Neuronal stem cell (in vitro differentiated cells): ENCODE data around the gene ATOH8.
A peak's percentile ranks its signal among the peaks of the same experiment; 100 is the strongest.

Source experiments
- DNase-seq: peaks from one replicate; pipeline ENCODE4 v3.0.0-alpha.2; 2013; ENCODE audit warnings: low spot score
- H2AFZ ChIP-seq: one replicate; pipeline ENCODE4 v1.6.1; 2013; ENCODE audit warnings: mild to moderate bottlenecking, low read length, inconsistent platforms
- H2AK5ac ChIP-seq: 2 replicates; pipeline ENCODE4 v1.6.1; 2013; ENCODE audit warnings: low read depth, mild to moderate bottlenecking, inconsistent platforms, low read length, moderate library complexity, mixed read lengths
- H2BK120ac ChIP-seq: 2 replicates; pipeline ENCODE4 v1.6.1; 2013; ENCODE audit warnings: low read depth, mild to moderate bottlenecking, inconsistent platforms, low read length, moderate library complexity, mixed read lengths
- H2BK12ac ChIP-seq: one replicate; pipeline ENCODE4 v1.6.1; 2013; ENCODE audit warnings: low read length, inconsistent platforms
- H2BK15ac ChIP-seq: 2 replicates; pipeline ENCODE4 v1.6.1; 2013; ENCODE audit warnings: mild to moderate bottlenecking, low read length, inconsistent platforms, mixed read lengths
- H2BK5ac ChIP-seq: one replicate; pipeline ENCODE4 v1.6.1; 2013; ENCODE audit warnings: inconsistent platforms, mild to moderate bottlenecking, low read length, moderate library complexity
- H3K14ac ChIP-seq: one replicate; pipeline ENCODE4 v1.6.1; 2013; ENCODE audit warnings: low read length, inconsistent platforms
- H3K18ac ChIP-seq: 2 replicates; pipeline ENCODE4 v1.6.1; 2013; ENCODE audit warnings: low read length, inconsistent platforms
- H3K23ac ChIP-seq: 2 replicates; pipeline ENCODE4 v1.6.1; 2013; ENCODE audit warnings: low read depth, mild to moderate bottlenecking, mixed read lengths, low read length, inconsistent platforms; ENCODE audit not compliant: poor library complexity
- H3K27ac ChIP-seq: replicated peaks from 3 replicates; pipeline ENCODE4 v1.5.1; 2013; ENCODE audit warnings: low read length, inconsistent platforms
- H3K27me3 ChIP-seq, 3 experiments: 2 replicates each; pipeline ENCODE4 v1.6.1; 2013; ENCODE audit warnings: low read length in 3 of 3, mild to moderate bottlenecking in 2 of 3, inconsistent platforms in 1 of 3, low read depth in 1 of 3, mixed read lengths in 1 of 3, moderate library complexity in 1 of 3; ENCODE audit not compliant: control insufficient read depth in 3 of 3, insufficient read depth in 3 of 3
- H3K36me3 ChIP-seq, 2 donors: replicated peaks in 1 of 2; 2 replicates each; pipeline ENCODE4 v1.6.1; 2013; ENCODE audit warnings: low read length in 2 of 2; ENCODE audit not compliant: control insufficient read depth in 2 of 2, insufficient read depth in 2 of 2
- H3K4ac ChIP-seq: 2 replicates; pipeline ENCODE4 v1.6.1; 2013; ENCODE audit warnings: inconsistent platforms, mild to moderate bottlenecking, low read length, moderate library complexity
- H3K4me1 ChIP-seq, 2 donors: 1 replicate in 1 of 2; 2 replicates in 1 of 2; pipeline ENCODE4 v1.6.1; 2013; ENCODE audit warnings: low read length in 2 of 2, low read depth in 1 of 2; ENCODE audit not compliant: control insufficient read depth in 2 of 2, insufficient read depth in 1 of 2
- H3K4me2 ChIP-seq: one replicate; pipeline ENCODE4 v1.6.1; 2013; ENCODE audit warnings: mild to moderate bottlenecking, low read length, inconsistent platforms; ENCODE audit not compliant: insufficient read depth, poor library complexity, severe bottlenecking
- H3K4me3 ChIP-seq, 2 donors: 2 replicates each; pipeline ENCODE4 v1.5.1; 2013; ENCODE audit warnings: low read length in 2 of 2, mild to moderate bottlenecking in 2 of 2, inconsistent platforms in 1 of 2, moderate library complexity in 1 of 2
- H3K79me1 ChIP-seq: one replicate; pipeline ENCODE4 v1.6.1; 2013; ENCODE audit warnings: low read depth, mild to moderate bottlenecking, inconsistent platforms, low read length, moderate library complexity
- H3K9ac ChIP-seq: one replicate; pipeline ENCODE4 v1.6.1; 2013; ENCODE audit warnings: mild to moderate bottlenecking, low read depth, low read length, inconsistent platforms; ENCODE audit not compliant: poor library complexity
- H3K9me3 ChIP-seq, 2 donors: replicated peaks in 1 of 2; 2 replicates each; pipeline versions ENCODE3 to v1.6.1; 2013; ENCODE audit warnings: low read length in 2 of 2, mild to moderate bottlenecking in 2 of 2, inconsistent platforms in 1 of 2, low read depth in 1 of 2, mixed read lengths in 1 of 2, moderate library complexity in 1 of 2; ENCODE audit not compliant: control insufficient read depth in 2 of 2, insufficient read depth in 1 of 2
- H4K8ac ChIP-seq: one replicate; pipeline ENCODE4 v1.6.1; 2013; ENCODE audit warnings: low read depth, mild to moderate bottlenecking, inconsistent platforms, low read length, moderate library complexity
- H4K91ac ChIP-seq: one replicate; pipeline ENCODE4 v1.6.1; 2013; ENCODE audit warnings: low read length, low read depth, mild to moderate bottlenecking, inconsistent platforms; ENCODE audit not compliant: poor library complexity
- WGBS, 2 donors: extraction: QIAGEN DNeasy Blood & Tissue Kit; methylation state at CpG; one replicate each; pipeline ENCODE4 v1.1.7; 2013; ENCODE audit warnings: missing lambda C conversion rate in 2 of 2, mixed read lengths in 1 of 2; ENCODE audit not compliant: insufficient read length in 2 of 2, insufficient replicate concordance in 1 of 2; ENCODE audit errors: extremely low coverage in 2 of 2; 5-methylcytosine and 5-hydroxymethylcytosine counted together

Gene ATOH8

GRCh38 chr2:85790499-85791188, 36.9 kb downstream of the ATOH8 start:
- Histone ChIP-seq H3K9ac (no peak overlapping the region), H3K27ac (no peak overlapping the region), H2BK12ac (no peak overlapping the region), H3K14ac (no peak overlapping the region), H3K79me1 (no peaks in the 10 kb centered on the region), H4K8ac (no peak overlapping the region), H3K23ac (no peak overlapping the region), H2BK15ac (no peak overlapping the region), H3K18ac (peak overlapping the region; percentile 32), H2AK5ac (no peak overlapping the region), H3K36me3 (peaks cover 0 to 20% of the 10 kb centered on the region in 2 donors), H3K27me3 (no peaks in the 10 kb centered on the region), H3K4ac (no peak overlapping the region), H2BK120ac (no peak overlapping the region), H3K9me3 (no peaks in the 10 kb centered on the region), H3K4me2 (no peak overlapping the region), H3K4me3 (no peak overlapping the region), H2BK5ac (no peak overlapping the region), H3K4me1 (peaks cover 3 to 20% of the 10 kb centered on the region in 2 donors), H4K91ac (no peak overlapping the region), H2AFZ (peak overlapping the region; percentile 6)
- no peak for DNase-seq
- no CpG with 5 or more reads among the region's 12 CpGs for whole genome bisulfite sequencing, 2 donors

GRCh38 chr2:85791704-85792565, 38.1 kb downstream of the ATOH8 start:
- Histone ChIP-seq H3K27ac (no peak overlapping the region), H2BK120ac (no peak overlapping the region), H3K4me2 (no peak overlapping the region), H3K79me1 (no peaks in the 10 kb centered on the region), H2BK12ac (peak overlapping the region; percentile 12), H3K9me3 (no peaks in the 10 kb centered on the region), H3K4me3 (no peak overlapping the region), H2BK15ac (peak overlapping the region; percentile 71), H2AFZ (no peak overlapping the region), H3K23ac (no peak overlapping the region), H3K27me3 (no peaks in the 10 kb centered on the region), H4K8ac (no peak overlapping the region), H3K4ac (no peak overlapping the region), H3K18ac (peak overlapping the region; percentile 58), H3K14ac (peak overlapping the region; percentile 2), H3K36me3 (peaks cover 0 to 10% of the 10 kb centered on the region in 2 donors), H2BK5ac (no peak overlapping the region), H3K4me1 (peaks cover 11 to 32% of the 10 kb centered on the region in 2 donors), H3K9ac (no peak overlapping the region), H2AK5ac (no peak overlapping the region), H4K91ac (no peak overlapping the region)
- no CpG with 5 or more reads among the region's 22 CpGs for WGBS, 2 donors
- DNase-seq = no peak

GRCh38 chr2:85792783-85793441, 39.1 kb downstream of the ATOH8 start:
- no peak overlapping the region for H4K91ac ChIP-seq
- peaks cover 0 to 2% of the 10 kb centered on the region in 2 donors for H3K36me3 ChIP-seq
- no peak overlapping the region for H4K8ac ChIP-seq
- peak overlapping the region; percentile 17 for H2BK15ac ChIP-seq
- H3K14ac ChIP-seq = no peak overlapping the region
- no peak overlapping the region for H2BK12ac ChIP-seq
- H3K4ac ChIP-seq = no peak overlapping the region
- no peak overlapping the region for H3K4me3 ChIP-seq
- no peak overlapping the region for H2BK5ac ChIP-seq
- H3K27ac ChIP-seq = no peak overlapping the region
- H3K9me3 ChIP-seq = no peaks in the 10 kb centered on the region
- no peak overlapping the region for H3K9ac ChIP-seq
- H3K23ac ChIP-seq = no peak overlapping the region
- H3K18ac ChIP-seq = peak overlapping the region; percentile 21
- WGBS, 2 donors = no CpG with 5 or more reads among the region's 8 CpGs
- no peak overlapping the region for H2AFZ ChIP-seq
- H3K4me2 ChIP-seq = no peak overlapping the region
- H2BK120ac ChIP-seq = no peak overlapping the region
- H3K79me1 ChIP-seq = no peaks in the 10 kb centered on the region
- peaks cover 13 to 32% of the 10 kb centered on the region in 2 donors for H3K4me1 ChIP-seq
- no peak overlapping the region for H2AK5ac ChIP-seq
- no peak for DNase-seq
- no peaks in the 10 kb centered on the region for H3K27me3 ChIP-seq

- Histone ChIP-seq H4K91ac (no peak overlapping the region), H2BK120ac (no peak overlapping the region), H2BK15ac (no peak overlapping the region), H3K18ac (no peak overlapping the region), H2AK5ac (no peak overlapping the region), H3K23ac (no peak overlapping the region), H2BK5ac (no peak overlapping the region), H3K36me3 (no peaks in the 10 kb centered on the region), H3K14ac (no peak overlapping the region), H3K27me3 (no peaks in the 10 kb centered on the region), H3K9ac (no peak overlapping the region), H3K79me1 (no peaks in the 10 kb centered on the region), H2BK12ac (no peak overlapping the region), H3K4me2 (no peak overlapping the region), H3K4me3 (no peak overlapping the region), H4K8ac (no peak overlapping the region), H3K9me3 (no peaks in the 10 kb centered on the region), H3K4me1 (peaks cover 13 to 32% of the 10 kb centered on the region in 2 donors), H3K4ac (no peak overlapping the region), H3K27ac (no peak overlapping the region), H2AFZ (no peak overlapping the region)
- DNase-seq = no peak
- no CpG with 5 or more reads among the region's 4 CpGs for WGBS, 2 donors
Measured at GRCh38 chr2:85793584-85793983, 39.8 kb downstream of the ATOH8 start.
